HepG2 (cell line): Measurements from ENCODE around the gene WWC2. TPM values are rescaled to one million over a fixed set of nuclear protein-coding genes. Genes with fewer than 3 reads are reported as not detected.

Source experiments
- CREB1 ChIP-seq, 2 experiments: fragments of 450-650 bp in 1 of 2; IDR thresholded peaks; 2 replicates each; pipeline ENCODE4 v1.6.1; 2016 to 2017; ENCODE audit warnings: control low read depth in 1 of 2, mild to moderate bottlenecking in 1 of 2, missing compliant biosample characterization in 1 of 2, missing genetic modification characterization in 1 of 2
- CREM ChIP-seq, 2 experiments: sonication (generic) in 1 of 2; formaldehyde crosslinking in 1 of 2; IDR thresholded peaks; 2 replicates each; pipeline versions ENCODE4 v1.4.0 to v1.6.1; 2016 to 2020; ENCODE audit warnings: antibody characterized with exemption in 1 of 2, mild to moderate bottlenecking in 1 of 2, missing genetic modification reagents in 1 of 2
- GPN1 ChIP-seq: sonication (generic); formaldehyde crosslinking; IDR thresholded peaks from 2 replicates; pipeline ENCODE4 v1.5.1; 2020; ENCODE audit warnings: missing genetic modification reagents, borderline replicate concordance
- HOXA7 ChIP-seq: sonication (generic); formaldehyde crosslinking; IDR thresholded peaks from 2 replicates; pipeline ENCODE4 v1.8.1; 2022; ENCODE audit warnings: mild to moderate bottlenecking, missing genetic modification reagents, moderate library complexity
- KDM5B ChIP-seq: sonication (generic); formaldehyde crosslinking; IDR thresholded peaks from 2 replicates; pipeline ENCODE4 v1.4.0; 2020; ENCODE audit warnings: missing genetic modification reagents, mild to moderate bottlenecking, borderline replicate concordance
- RAD51 ChIP-seq: fragments of 450-650 bp; IDR thresholded peaks from 2 replicates; pipeline ENCODE4 v1.6.1; 2016; ENCODE audit warnings: borderline replicate concordance
- REXO4 ChIP-seq: sonication (generic); formaldehyde crosslinking; IDR thresholded peaks from 2 replicates; pipeline ENCODE4 v1.8.0; 2022; ENCODE audit warnings: missing genetic modification reagents, mild to moderate bottlenecking, borderline replicate concordance
- SNAPC2 ChIP-seq: sonication (generic); formaldehyde crosslinking; IDR thresholded peaks from 2 replicates; pipeline ENCODE4 v1.8.1; 2022; ENCODE audit warnings: mild to moderate bottlenecking, missing genetic modification reagents
- ZNF296 ChIP-seq: sonication (generic); formaldehyde crosslinking; conservative IDR thresholded peaks from 2 replicates; pipeline ENCODE4 v1.5.0; 2020; ENCODE audit warnings: mild to moderate bottlenecking, missing genetic modification reagents
- ZNF44 ChIP-seq: sonication (generic); formaldehyde crosslinking; IDR thresholded peaks from 2 replicates; pipeline ENCODE4 v1.5.1; 2020; ENCODE audit warnings: mild to moderate bottlenecking, missing genetic modification reagents
- ZNF468 ChIP-seq: sonication (generic); formaldehyde crosslinking; IDR thresholded peaks from 2 replicates; pipeline ENCODE4 v1.8.0; 2022; ENCODE audit warnings: mild to moderate bottlenecking, moderate library complexity, missing genetic modification reagents
- ZNF773 ChIP-seq: sonication (generic); formaldehyde crosslinking; IDR thresholded peaks from 2 replicates; pipeline ENCODE4 v1.4.0; 2020; ENCODE audit warnings: missing genetic modification reagents, borderline replicate concordance
- ZNF780A ChIP-seq: sonication (generic); formaldehyde crosslinking; IDR thresholded peaks from 2 replicates; pipeline ENCODE4 v1.8.0; 2022; ENCODE audit warnings: mild to moderate bottlenecking, missing genetic modification reagents, moderate library complexity
- polyA plus RNA-seq, 8 experiments: library from polyadenylated mRNA; depleted of rRNA in 3 of 8; stranded (reverse) in 7 of 8; unstranded in 1 of 8; fragments of >200 nt; fragmentation: Illumina TruSeq in 4 of 8; extraction: Trizol in 4 of 8; gene quantifications; 2 replicates each; pipeline versions ENCODE4 v1.2.1 to v1.2.3, GENCODE V29; 2011 to 2016; ENCODE audit warnings: low read depth in 4 of 8, missing spikeins in 1 of 8, mixed read lengths in 1 of 8; ENCODE audit not compliant: insufficient read depth in 1 of 8
- total RNA-seq, 5 experiments: library from RNA; depleted of rRNA; stranded (reverse); fragments of >200 nt; fragmentation: Illumina TruSeq; extraction: Trizol; gene quantifications; 2 replicates each; pipeline ENCODE4 v1.2.3, GENCODE V29; 2016; ENCODE audit warnings: low read depth in 1 of 5
- TF ChIP-seq, protein P1 (sequence below): IDR thresholded peaks from 2 replicates; pipeline ENCODE4 v1.6.1; 2016; ENCODE audit warnings: missing compliant biosample characterization, missing genetic modification reagents, borderline replicate concordance
- TF ChIP-seq, protein P2 (sequence below): sonication (generic); formaldehyde crosslinking; IDR thresholded peaks from 2 replicates; pipeline ENCODE4 v1.8.1; 2023; ENCODE audit warnings: mild to moderate bottlenecking, missing genetic modification reagents
- TF ChIP-seq, protein P3 (sequence below): sonication (generic); formaldehyde crosslinking; IDR thresholded peaks from 2 replicates; pipeline ENCODE4 v1.5.1; 2020; ENCODE audit warnings: mild to moderate bottlenecking, missing genetic modification reagents, borderline replicate concordance
- TF ChIP-seq, protein P4 (sequence below): sonication (generic); formaldehyde crosslinking; IDR thresholded peaks from 2 replicates; pipeline ENCODE4 v1.9.0; 2021; ENCODE audit warnings: missing genetic modification reagents, borderline replicate concordance
- TF ChIP-seq, protein P5 (sequence below): sonication (generic); formaldehyde crosslinking; IDR thresholded peaks from 2 replicates; pipeline ENCODE4 v1.8.1; 2023; ENCODE audit warnings: mild to moderate bottlenecking, missing genetic modification reagents

WWC2 gene
- total and polyA plus RNA-seq, 2 of the 13 experiments (the other 11 are each of a cell fraction or from before 2014, with no cell fraction given), result 40.0 to 50.1 TPM

DNA sequence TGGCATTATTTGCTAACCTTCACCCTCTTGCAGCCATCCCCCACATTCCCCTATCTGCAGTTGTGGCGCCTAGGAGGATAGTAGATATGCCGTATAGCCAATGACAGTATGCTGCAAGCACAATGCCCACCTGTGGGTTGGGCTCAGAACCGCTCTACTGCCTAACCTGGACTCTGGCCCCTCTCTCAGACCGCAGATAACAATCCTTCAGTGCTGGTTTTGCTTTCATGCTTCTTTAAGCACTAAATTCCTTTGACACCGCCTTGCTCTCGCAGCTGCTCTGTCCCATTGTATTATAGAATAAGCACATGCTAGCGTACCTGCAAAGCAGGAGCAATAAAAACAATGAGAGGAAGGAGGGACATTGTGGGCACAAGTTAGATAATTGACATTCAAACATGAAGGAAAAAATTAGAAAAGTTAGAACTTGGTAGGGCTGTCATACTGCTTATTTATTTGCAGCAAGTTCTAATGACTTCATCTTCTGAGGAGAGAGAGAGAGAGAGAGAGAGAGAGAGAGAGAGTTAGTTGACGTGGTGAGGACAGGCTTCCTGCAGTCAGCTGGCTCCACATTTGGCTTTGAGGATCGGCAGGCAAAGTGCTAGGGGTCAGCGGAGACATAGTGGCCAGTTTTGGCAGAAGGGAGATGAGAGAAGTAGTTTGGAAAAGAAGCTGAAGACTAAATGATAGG, 55.8 kb downstream of the WWC2 start (continued):
- TF ChIP-seq RAD51 (no peak), CREM (IDR thresholded peaks at IDR 0.05) (no peak), CREM (CRISPR knock-in tag; IDR thresholded peaks at IDR 0.05) (no peak), ZNF780A (CRISPR knock-in tag) (no peak), CREB1 (IDR thresholded peaks at IDR 0.05) (no peak), CREB1 (CRISPR knock-in tag; IDR thresholded peaks at IDR 0.05) (no peak), SNAPC2 (CRISPR knock-in tag) (no peak), ZNF296 (CRISPR knock-in tag) (no peak), HOXA7 (CRISPR knock-in tag) (no peak), ZNF468 (CRISPR knock-in tag) (no peak), GPN1 (CRISPR knock-in tag) (no peak), KDM5B (CRISPR knock-in tag) (no peak), ZNF773 (CRISPR knock-in tag) (no peak), REXO4 (no peak), ZNF44 (CRISPR knock-in tag) (no peak)
- TF ChIP-seq, protein P1, sequence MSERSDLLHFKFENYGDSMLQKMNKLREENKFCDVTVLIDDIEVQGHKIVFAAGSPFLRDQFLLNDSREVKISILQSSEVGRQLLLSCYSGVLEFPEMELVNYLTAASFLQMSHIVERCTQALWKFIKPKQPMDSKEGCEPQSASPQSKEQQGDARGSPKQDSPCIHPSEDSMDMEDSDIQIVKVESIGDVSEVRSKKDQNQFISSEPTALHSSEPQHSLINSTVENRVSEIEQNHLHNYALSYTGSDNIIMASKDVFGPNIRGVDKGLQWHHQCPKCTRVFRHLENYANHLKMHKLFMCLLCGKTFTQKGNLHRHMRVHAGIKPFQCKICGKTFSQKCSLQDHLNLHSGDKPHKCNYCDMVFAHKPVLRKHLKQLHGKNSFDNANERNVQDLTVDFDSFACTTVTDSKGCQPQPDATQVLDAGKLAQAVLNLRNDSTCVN (CRISPR knock-in tag), result no peak
- TF ChIP-seq, protein P2, sequence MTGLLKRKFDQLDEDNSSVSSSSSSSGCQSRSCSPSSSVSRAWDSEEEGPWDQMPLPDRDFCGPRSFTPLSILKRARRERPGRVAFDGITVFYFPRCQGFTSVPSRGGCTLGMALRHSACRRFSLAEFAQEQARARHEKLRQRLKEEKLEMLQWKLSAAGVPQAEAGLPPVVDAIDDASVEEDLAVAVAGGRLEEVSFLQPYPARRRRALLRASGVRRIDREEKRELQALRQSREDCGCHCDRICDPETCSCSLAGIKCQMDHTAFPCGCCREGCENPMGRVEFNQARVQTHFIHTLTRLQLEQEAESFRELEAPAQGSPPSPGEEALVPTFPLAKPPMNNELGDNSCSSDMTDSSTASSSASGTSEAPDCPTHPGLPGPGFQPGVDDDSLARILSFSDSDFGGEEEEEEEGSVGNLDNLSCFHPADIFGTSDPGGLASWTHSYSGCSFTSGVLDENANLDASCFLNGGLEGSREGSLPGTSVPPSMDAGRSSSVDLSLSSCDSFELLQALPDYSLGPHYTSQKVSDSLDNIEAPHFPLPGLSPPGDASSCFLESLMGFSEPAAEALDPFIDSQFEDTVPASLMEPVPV, result no peak
- TF ChIP-seq, protein P3, sequence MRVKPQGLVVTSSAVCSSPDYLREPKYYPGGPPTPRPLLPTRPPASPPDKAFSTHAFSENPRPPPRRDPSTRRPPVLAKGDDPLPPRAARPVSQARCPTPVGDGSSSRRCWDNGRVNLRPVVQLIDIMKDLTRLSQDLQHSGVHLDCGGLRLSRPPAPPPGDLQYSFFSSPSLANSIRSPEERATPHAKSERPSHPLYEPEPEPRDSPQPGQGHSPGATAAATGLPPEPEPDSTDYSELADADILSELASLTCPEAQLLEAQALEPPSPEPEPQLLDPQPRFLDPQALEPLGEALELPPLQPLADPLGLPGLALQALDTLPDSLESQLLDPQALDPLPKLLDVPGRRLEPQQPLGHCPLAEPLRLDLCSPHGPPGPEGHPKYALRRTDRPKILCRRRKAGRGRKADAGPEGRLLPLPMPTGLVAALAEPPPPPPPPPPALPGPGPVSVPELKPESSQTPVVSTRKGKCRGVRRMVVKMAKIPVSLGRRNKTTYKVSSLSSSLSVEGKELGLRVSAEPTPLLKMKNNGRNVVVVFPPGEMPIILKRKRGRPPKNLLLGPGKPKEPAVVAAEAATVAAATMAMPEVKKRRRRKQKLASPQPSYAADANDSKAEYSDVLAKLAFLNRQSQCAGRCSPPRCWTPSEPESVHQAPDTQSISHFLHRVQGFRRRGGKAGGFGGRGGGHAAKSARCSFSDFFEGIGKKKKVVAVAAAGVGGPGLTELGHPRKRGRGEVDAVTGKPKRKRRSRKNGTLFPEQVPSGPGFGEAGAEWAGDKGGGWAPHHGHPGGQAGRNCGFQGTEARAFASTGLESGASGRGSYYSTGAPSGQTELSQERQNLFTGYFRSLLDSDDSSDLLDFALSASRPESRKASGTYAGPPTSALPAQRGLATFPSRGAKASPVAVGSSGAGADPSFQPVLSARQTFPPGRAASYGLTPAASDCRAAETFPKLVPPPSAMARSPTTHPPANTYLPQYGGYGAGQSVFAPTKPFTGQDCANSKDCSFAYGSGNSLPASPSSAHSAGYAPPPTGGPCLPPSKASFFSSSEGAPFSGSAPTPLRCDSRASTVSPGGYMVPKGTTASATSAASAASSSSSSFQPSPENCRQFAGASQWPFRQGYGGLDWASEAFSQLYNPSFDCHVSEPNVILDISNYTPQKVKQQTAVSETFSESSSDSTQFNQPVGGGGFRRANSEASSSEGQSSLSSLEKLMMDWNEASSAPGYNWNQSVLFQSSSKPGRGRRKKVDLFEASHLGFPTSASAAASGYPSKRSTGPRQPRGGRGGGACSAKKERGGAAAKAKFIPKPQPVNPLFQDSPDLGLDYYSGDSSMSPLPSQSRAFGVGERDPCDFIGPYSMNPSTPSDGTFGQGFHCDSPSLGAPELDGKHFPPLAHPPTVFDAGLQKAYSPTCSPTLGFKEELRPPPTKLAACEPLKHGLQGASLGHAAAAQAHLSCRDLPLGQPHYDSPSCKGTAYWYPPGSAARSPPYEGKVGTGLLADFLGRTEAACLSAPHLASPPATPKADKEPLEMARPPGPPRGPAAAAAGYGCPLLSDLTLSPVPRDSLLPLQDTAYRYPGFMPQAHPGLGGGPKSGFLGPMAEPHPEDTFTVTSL (CRISPR knock-in tag), result peak; percentile 53; the same call in 1 of the 2 replicates
- TF ChIP-seq, protein P4, sequence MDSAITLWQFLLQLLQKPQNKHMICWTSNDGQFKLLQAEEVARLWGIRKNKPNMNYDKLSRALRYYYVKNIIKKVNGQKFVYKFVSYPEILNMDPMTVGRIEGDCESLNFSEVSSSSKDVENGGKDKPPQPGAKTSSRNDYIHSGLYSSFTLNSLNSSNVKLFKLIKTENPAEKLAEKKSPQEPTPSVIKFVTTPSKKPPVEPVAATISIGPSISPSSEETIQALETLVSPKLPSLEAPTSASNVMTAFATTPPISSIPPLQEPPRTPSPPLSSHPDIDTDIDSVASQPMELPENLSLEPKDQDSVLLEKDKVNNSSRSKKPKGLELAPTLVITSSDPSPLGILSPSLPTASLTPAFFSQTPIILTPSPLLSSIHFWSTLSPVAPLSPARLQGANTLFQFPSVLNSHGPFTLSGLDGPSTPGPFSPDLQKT (CRISPR knock-in tag), result no peak
- TF ChIP-seq, protein P5, sequence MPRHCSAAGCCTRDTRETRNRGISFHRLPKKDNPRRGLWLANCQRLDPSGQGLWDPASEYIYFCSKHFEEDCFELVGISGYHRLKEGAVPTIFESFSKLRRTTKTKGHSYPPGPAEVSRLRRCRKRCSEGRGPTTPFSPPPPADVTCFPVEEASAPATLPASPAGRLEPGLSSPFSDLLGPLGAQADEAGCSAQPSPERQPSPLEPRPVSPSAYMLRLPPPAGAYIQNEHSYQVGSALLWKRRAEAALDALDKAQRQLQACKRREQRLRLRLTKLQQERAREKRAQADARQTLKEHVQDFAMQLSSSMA (CRISPR knock-in tag), result no peak
